ENCODE results near the gene FXYD4. TPM values are rescaled to one million over a fixed set of nuclear protein-coding genes. Genes with fewer than 3 reads are reported as not detected.

The FXYD4 gene
- total RNA-seq, 1 experiment from 2014 or later: not detected

- peaks cover 38% of the 10 kb centered on the region for H3K4me1 Mint-ChIP-seq
- no peaks in the 10 kb centered on the region; the same call in 1 of the 2 replicates for H3K27me3 Mint-ChIP-seq (ENCODE audit: low read depth)
- no peak for DNase-seq (ENCODE audit: low spot score)
- TF ChIP-seq NFE2L1 (CRISPR knock-in tag; IDR thresholded peaks at IDR 0.05) (no peak), HMGXB4 (CRISPR knock-in tag; IDR thresholded peaks at IDR 0.05) (no peak), ZBTB21 (CRISPR knock-in tag; IDR thresholded peaks at IDR 0.05; ENCODE audit: borderline replicate concordance) (no peak), AFF4 (CRISPR knock-in tag; IDR thresholded peaks at IDR 0.05; ENCODE audit: borderline replicate concordance) (no peak), ZNF532 (CRISPR knock-in tag; IDR thresholded peaks at IDR 0.05; ENCODE audit: borderline replicate concordance) (no peak), ZSCAN18 (CRISPR knock-in tag; IDR thresholded peaks at IDR 0.05) (no peak), TCF7 (CRISPR knock-in tag; IDR thresholded peaks at IDR 0.05; ENCODE audit: low read depth) (no peak), NR2C2 (CRISPR knock-in tag; IDR thresholded peaks at IDR 0.05) (no peak), ZNF396 (CRISPR knock-in tag; IDR thresholded peaks at IDR 0.05; ENCODE audit: borderline replicate concordance) (no peak), CBFB (CRISPR knock-in tag; IDR thresholded peaks at IDR 0.05; ENCODE audit: low read depth) (no peak), STAT6 (CRISPR knock-in tag; conservative IDR thresholded peaks at IDR 0.05; ENCODE audit: low read depth) (no peak), TEAD1 (CRISPR knock-in tag; IDR thresholded peaks at IDR 0.05) (no peak), PRDM15 (CRISPR knock-in tag; IDR thresholded peaks at IDR 0.05) (no peak), CDX4 (CRISPR knock-in tag; IDR thresholded peaks at IDR 0.05; ENCODE audit: borderline replicate concordance) (no peak)
- ChIA-PET POLR2A (no interaction called here), CTCF (interaction anchor here (0.7 to 2.3 kb wide), 5 partner anchors 8 to 155 kb away, joined by 3 to 7 read pairs (median 4); no protein-coding TSS in a partner anchor)
- peak; percentile 5; the same call in 1 of the 2 replicates for ATAC-seq
- H3K9me3 Mint-ChIP-seq: no peaks in the 10 kb centered on the region
- H3K36me3 Mint-ChIP-seq: no peaks in the 10 kb centered on the region
- H3K4me3 Mint-ChIP-seq: no peak overlapping the region
- H3K27ac Mint-ChIP-seq: no peak overlapping the region
Measured at GRCh38 chr10:43376828-43377423, 5.5 kb downstream of the FXYD4 start.

Data from WTC11 (cell line).